WTC11 (cell line): ENCODE results near the gene KCNIP2. TPM values are rescaled to one million over a fixed set of nuclear protein-coding genes. Genes with fewer than 3 reads are reported as not detected.

ENCODE experiments used
- AR ChIP-seq: fragments of 250-450 bp; sonication (Bioruptor Pico); IDR thresholded peaks from 2 replicates; pipeline ENCODE4 v1.9.0; 2021; ENCODE audit warnings: mild to moderate bottlenecking
- ARID4B ChIP-seq: sonication (generic); formaldehyde crosslinking; IDR thresholded peaks from 2 replicates; pipeline ENCODE4 v1.8.0; 2023; ENCODE audit warnings: missing genetic modification reagents, mild to moderate bottlenecking, borderline replicate concordance
- ATF1 ChIP-seq: sonication (generic); formaldehyde crosslinking; IDR thresholded peaks from 2 replicates; pipeline ENCODE4 v1.8.1; 2023; ENCODE audit warnings: mild to moderate bottlenecking, moderate library complexity, missing genetic modification reagents
- ATF2 ChIP-seq: sonication (generic); formaldehyde crosslinking; IDR thresholded peaks from 2 replicates; pipeline ENCODE4 v1.8.1; 2022; ENCODE audit warnings: low read depth, missing genetic modification reagents, borderline replicate concordance
- CTCF ChIP-seq: fragments of 200-600 bp; IDR thresholded peaks from 2 replicates; pipeline ENCODE4 v1.8.0; 2022; ENCODE audit warnings: antibody characterized with exemption
- EMX1 ChIP-seq: fragments of 250-450 bp; sonication (Bioruptor Pico); IDR thresholded peaks from 2 replicates; pipeline ENCODE4 v1.8.0; 2021; ENCODE audit warnings: mild to moderate bottlenecking
- ESRRA ChIP-seq: sonication (generic); formaldehyde crosslinking; IDR thresholded peaks from 2 replicates; pipeline ENCODE4 v1.8.1; 2022; ENCODE audit warnings: mild to moderate bottlenecking, missing genetic modification reagents, borderline replicate concordance
- FOXJ3 ChIP-seq: sonication (generic); formaldehyde crosslinking; IDR thresholded peaks from 2 replicates; pipeline ENCODE4 v1.9.0; 2021; ENCODE audit warnings: missing genetic modification reagents, mild to moderate bottlenecking, borderline replicate concordance
- FOXP1 ChIP-seq: sonication (generic); formaldehyde crosslinking; IDR thresholded peaks from 2 replicates; pipeline ENCODE4 v1.8.0; 2022; ENCODE audit warnings: missing genetic modification reagents, mild to moderate bottlenecking, moderate library complexity, borderline replicate concordance
- GRHL2 ChIP-seq: fragments of 250-450 bp; sonication (Bioruptor Pico); IDR thresholded peaks from 2 replicates; pipeline ENCODE4 v1.8.0; 2022; ENCODE audit warnings: mild to moderate bottlenecking, moderate library complexity; ENCODE audit not compliant: insufficient replicate concordance, severe bottlenecking
- MXD4 ChIP-seq: fragments of 250-450 bp; sonication (Bioruptor Pico); IDR thresholded peaks from 2 replicates; pipeline ENCODE4 v1.8.0; 2021; ENCODE audit warnings: mild to moderate bottlenecking, moderate library complexity, borderline replicate concordance
- MYBL2 ChIP-seq: sonication (generic); formaldehyde crosslinking; IDR thresholded peaks from 2 replicates; pipeline ENCODE4 v1.8.1; 2023; ENCODE audit warnings: mild to moderate bottlenecking, moderate library complexity, missing genetic modification reagents
- NR3C1 ChIP-seq: sonication (generic); formaldehyde crosslinking; conservative IDR thresholded peaks from 2 replicates; pipeline ENCODE4 v1.8.1; 2023; ENCODE audit warnings: low read depth, mild to moderate bottlenecking, missing genetic modification reagents
- PRRX2 ChIP-seq: fragments of 250-450 bp; sonication (Bioruptor Pico); IDR thresholded peaks from 2 replicates; pipeline ENCODE4 v1.8.0; 2021; ENCODE audit warnings: mild to moderate bottlenecking
- RELA ChIP-seq: sonication (generic); formaldehyde crosslinking; IDR thresholded peaks from 2 replicates; pipeline ENCODE4 v1.8.1; 2022; ENCODE audit warnings: missing genetic modification reagents, mild to moderate bottlenecking, borderline replicate concordance
- TCF7 ChIP-seq: sonication (generic); formaldehyde crosslinking; IDR thresholded peaks from 2 replicates; pipeline ENCODE4 v1.8.0; 2022; ENCODE audit warnings: mild to moderate bottlenecking, low read depth, missing genetic modification reagents, moderate library complexity
- TEAD4 ChIP-seq: sonication (generic); formaldehyde crosslinking; IDR thresholded peaks from 2 replicates; pipeline ENCODE4 v1.8.0; 2022; ENCODE audit warnings: mild to moderate bottlenecking, missing genetic modification reagents
- USF1 ChIP-seq: sonication (generic); formaldehyde crosslinking; IDR thresholded peaks from 2 replicates; pipeline ENCODE4 v1.8.0; 2022; ENCODE audit warnings: mild to moderate bottlenecking, missing genetic modification reagents
- ZMAT4 ChIP-seq: fragments of 250-450 bp; sonication (Bioruptor Pico); IDR thresholded peaks from 2 replicates; pipeline ENCODE4 v1.9.0; 2021; ENCODE audit warnings: mild to moderate bottlenecking
- ZNF138 ChIP-seq: sonication (generic); formaldehyde crosslinking; conservative IDR thresholded peaks from 2 replicates; pipeline ENCODE4 v1.8.1; 2022; ENCODE audit warnings: mild to moderate bottlenecking, moderate library complexity, missing genetic modification reagents
- ZNF219 ChIP-seq: sonication (generic); formaldehyde crosslinking; IDR thresholded peaks from 2 replicates; pipeline ENCODE4 v1.8.0; 2023; ENCODE audit warnings: missing genetic modification reagents, mild to moderate bottlenecking, borderline replicate concordance
- ZNF396 ChIP-seq: fragments of 250-450 bp; sonication (Bioruptor Pico); IDR thresholded peaks from 2 replicates; pipeline ENCODE4 v1.8.0; 2021; ENCODE audit warnings: mild to moderate bottlenecking, moderate library complexity, borderline replicate concordance
- ZNF425 ChIP-seq: fragments of 250-450 bp; sonication (Bioruptor Pico); conservative IDR thresholded peaks from 2 replicates; pipeline ENCODE4 v1.9.0; 2021; ENCODE audit warnings: mild to moderate bottlenecking
- total RNA-seq: library from RNA; stranded (reverse); gene quantifications from 3 replicates; pipeline ENCODE4 v1.2.3, GENCODE V29; 2021

The KCNIP2 gene
- total RNA-seq, 1 experiment from 2014 or later: 5.2 TPM

GRCh38 chr10:101818119-101818871, 25.3 kb downstream of the KCNIP2 start, which contains the start of gene OGA (continued):
- TF ChIP-seq USF1 (0 out of 2 replicates have a peak, but pooled peaks have one; percentile 52), ATF1 (CRISPR knock-in tag) (no peak), GRHL2 (CRISPR knock-in tag) (no peak), TCF7 (CRISPR knock-in tag) (no peak), ATF2 (CRISPR knock-in tag) (no peak), FOXJ3 (CRISPR knock-in tag) (no peak), MYBL2 (CRISPR knock-in tag) (peak; percentile 82), ZNF425 (CRISPR knock-in tag) (no peak), NR3C1 (CRISPR knock-in tag) (0 out of 2 replicates have a peak, but pooled peaks have one; percentile 33), EMX1 (CRISPR knock-in tag) (no peak), CTCF (no peak), AR (CRISPR knock-in tag) (peak; percentile 68; the same call in 1 of the 2 replicates), ZNF396 (no peak), MXD4 (CRISPR knock-in tag) (no peak), ZNF138 (CRISPR knock-in tag) (no peak), FOXP1 (CRISPR knock-in tag) (peak; percentile 94), TEAD4 (0 out of 2 replicates have a peak, but pooled peaks have one; percentile 33), ESRRA (CRISPR knock-in tag) (no peak), ZMAT4 (no peak), ARID4B (CRISPR knock-in tag) (peak; percentile 59; the same call in 1 of the 2 replicates), RELA (CRISPR knock-in tag) (no peak), PRRX2 (no peak), ZNF219 (CRISPR knock-in tag) (no peak)
